Central memory CD8-positive, alpha-beta T cell (primary cell): ENCODE data around the gene MGRN1.
A peak's percentile ranks its signal among the peaks of the same experiment; 100 is the strongest.

ENCODE experiments used
- ATAC-seq: fragments of 150-1000 bp; cut with Tn5 transposase; replicated peaks from 2 replicates; pipeline ENCODE4 v1.10.0; 2022; ENCODE audit warnings: mild to moderate bottlenecking, moderate FRiP score, moderate number of reproducible peaks; ENCODE audit not compliant: poor library complexity, severe bottlenecking; ENCODE audit errors: extremely low read depth
- DNase-seq, 2 donors: peaks; one replicate each; pipeline ENCODE4 v3.0.0; 2021; ENCODE audit warnings: low spot score in 2 of 2
- H3K27ac Mint-ChIP-seq: one replicate; pipeline ENCODE4 v1.8.0; 2022; ENCODE audit warnings: low read depth, mild to moderate bottlenecking, moderate library complexity, mixed read lengths
- H3K27me3 Mint-ChIP-seq: one replicate; pipeline ENCODE4 v1.8.0; 2022; ENCODE audit warnings: mixed read lengths
- H3K36me3 Mint-ChIP-seq: one replicate; pipeline ENCODE4 v1.8.0; 2022; ENCODE audit warnings: mild to moderate bottlenecking, moderate library complexity, mixed read lengths; ENCODE audit not compliant: insufficient read depth
- H3K4me1 Mint-ChIP-seq: one replicate; pipeline ENCODE4 v1.8.0; 2022; ENCODE audit warnings: mixed read lengths
- H3K4me3 Mint-ChIP-seq: one replicate; pipeline ENCODE4 v1.8.0; 2022; ENCODE audit warnings: mild to moderate bottlenecking, moderate library complexity, mixed read lengths
- H3K9me3 Mint-ChIP-seq: one replicate; pipeline ENCODE4 v1.8.0; 2022; ENCODE audit warnings: mixed read lengths

Gene MGRN1

DNA sequence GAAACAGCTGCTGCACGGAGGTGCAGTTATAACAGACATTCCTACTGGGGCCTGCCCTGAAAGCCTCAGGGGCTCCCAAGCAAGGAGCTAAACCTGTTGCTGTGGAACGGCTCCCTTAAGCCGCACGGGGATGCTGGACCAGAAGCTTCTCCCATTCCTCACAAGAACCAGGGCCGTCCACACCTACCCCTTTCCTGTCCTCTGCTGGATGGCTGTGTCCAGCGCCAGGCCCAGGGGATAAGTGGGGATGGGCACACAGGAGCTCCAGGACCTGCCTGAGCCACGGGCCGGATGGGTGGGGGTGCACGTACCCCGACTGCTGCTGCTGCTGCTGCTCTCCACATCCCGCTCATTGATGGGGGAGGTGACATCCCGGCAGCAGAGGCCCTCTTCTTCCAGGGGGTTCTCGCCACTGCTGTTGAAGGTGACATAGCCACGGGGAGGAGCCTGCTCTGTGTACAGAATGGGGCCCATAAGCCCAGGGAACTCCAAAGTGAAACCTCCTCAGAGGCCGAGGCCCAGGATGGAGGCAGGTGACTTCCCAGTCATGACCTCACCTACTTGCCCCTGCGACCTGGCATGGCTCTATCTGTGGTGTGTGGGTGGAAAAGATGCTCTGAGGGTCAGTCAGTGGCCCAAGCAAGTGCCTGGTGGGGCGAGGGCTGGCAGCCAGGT lies 77.3 kb downstream of the MGRN1 start:
- Mint-ChIP-seq H3K27ac (no peak overlapping the region), H3K9me3 (no peaks in the 10 kb centered on the region), H3K4me1 (peaks cover 5% of the 10 kb centered on the region), H3K36me3 (peaks cover 30% of the 10 kb centered on the region), H3K4me3 (no peak overlapping the region), H3K27me3 (no peaks in the 10 kb centered on the region)
- ATAC-seq (no peak), DNase-seq (no peak)

DNA sequence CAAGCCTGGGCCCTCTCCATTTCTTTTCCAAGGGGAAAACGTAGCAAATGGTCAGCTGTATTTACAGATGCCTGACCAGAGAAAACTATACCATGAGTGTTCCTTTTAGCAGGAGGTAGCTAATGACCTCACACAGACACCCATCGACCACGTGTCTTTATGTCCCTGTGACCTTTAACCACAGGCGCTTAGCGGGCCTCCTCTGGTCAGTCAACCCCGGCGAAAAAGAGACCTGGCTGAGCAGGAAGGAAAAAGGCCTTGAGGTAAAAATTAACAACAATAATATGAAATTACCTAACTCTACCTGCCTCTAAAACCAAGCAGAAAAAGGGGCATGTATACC lies 77.8 kb downstream of the MGRN1 start:
- DNase-seq (no peak), ATAC-seq (no peak)
- peaks cover 27% of the 10 kb centered on the region for H3K36me3 Mint-ChIP-seq
- H3K4me3 Mint-ChIP-seq = no peak overlapping the region
- H3K27ac Mint-ChIP-seq = no peak overlapping the region
- no peaks in the 10 kb centered on the region for H3K9me3 Mint-ChIP-seq
- H3K4me1 Mint-ChIP-seq = peaks cover 5% of the 10 kb centered on the region
- no peaks in the 10 kb centered on the region for H3K27me3 Mint-ChIP-seq

DNA sequence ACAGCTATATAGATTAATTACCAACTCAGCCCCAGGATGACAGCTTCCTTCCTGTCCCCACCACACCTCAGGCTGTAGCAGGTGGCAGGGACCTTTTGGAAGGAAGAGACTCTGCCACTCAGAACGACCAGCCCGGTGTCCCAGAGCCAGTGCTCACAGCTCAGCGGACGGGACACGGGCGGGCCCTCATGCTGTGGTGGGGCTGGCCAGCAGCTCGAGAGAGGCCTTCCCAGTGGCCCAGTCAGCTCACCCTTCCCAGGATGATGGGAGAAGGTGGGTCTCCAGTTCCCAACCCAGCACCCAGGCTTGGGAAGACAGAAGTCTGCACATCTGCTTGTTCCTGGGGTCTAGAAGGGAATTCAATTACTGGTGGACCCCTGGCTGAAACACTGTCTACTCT lies 79.3 kb downstream of the MGRN1 start:
- DNase-seq = no peak
- Mint-ChIP-seq H3K36me3 (peaks cover 21% of the 10 kb centered on the region), H3K4me1 (peaks cover 5% of the 10 kb centered on the region), H3K27me3 (no peaks in the 10 kb centered on the region), H3K27ac (no peak overlapping the region), H3K9me3 (no peaks in the 10 kb centered on the region), H3K4me3 (no peak overlapping the region)
- no peak for ATAC-seq

DNA sequence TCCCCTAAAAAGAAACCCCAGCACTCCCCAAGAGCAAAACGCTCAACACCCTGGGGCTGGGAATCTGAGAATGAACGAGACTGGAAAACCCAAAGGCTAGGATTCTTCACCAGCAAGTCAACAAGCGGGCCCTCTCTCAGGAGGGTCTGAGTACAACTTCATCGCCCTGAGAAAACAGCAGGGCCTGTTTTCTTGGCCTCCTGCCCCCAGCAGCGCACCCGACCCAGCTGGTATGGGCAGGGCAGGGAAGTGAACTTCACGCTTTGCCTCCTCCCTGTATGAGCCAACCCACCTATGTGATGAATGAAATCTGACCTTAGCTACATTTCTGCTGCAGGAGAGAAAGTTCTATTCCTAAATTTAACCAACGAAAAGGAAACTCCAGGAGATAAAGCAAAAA lies 79.9 kb downstream of the MGRN1 start:
- no peaks in the 10 kb centered on the region for H3K9me3 Mint-ChIP-seq
- H3K27ac Mint-ChIP-seq = no peak overlapping the region
- no peak for DNase-seq
- peaks cover 17% of the 10 kb centered on the region for H3K36me3 Mint-ChIP-seq
- no peaks in the 10 kb centered on the region for H3K27me3 Mint-ChIP-seq
- no peak for ATAC-seq
- H3K4me3 Mint-ChIP-seq = no peak overlapping the region
- H3K4me1 Mint-ChIP-seq = peaks cover 5% of the 10 kb centered on the region

DNA sequence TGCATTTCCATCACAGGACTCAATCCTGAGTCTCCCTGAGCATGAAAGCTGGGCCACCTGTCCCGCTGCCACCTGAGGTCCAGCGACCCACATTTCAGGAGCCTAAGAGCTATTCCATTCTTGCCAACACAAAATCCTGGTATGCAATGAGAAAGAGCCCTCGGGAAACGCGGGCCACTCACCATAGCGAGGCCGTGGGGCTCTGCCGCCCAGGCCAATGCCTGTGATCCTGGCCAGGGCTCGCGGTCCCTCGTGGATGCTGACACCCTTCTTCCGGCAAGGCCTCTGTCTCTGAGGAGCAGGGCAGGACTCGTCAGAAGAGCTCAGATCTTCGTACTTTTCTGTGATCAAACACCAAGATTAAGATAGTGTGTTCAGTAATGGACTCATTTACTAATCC lies 80.3 kb downstream of the MGRN1 start:
- peaks cover 17% of the 10 kb centered on the region for H3K36me3 Mint-ChIP-seq
- H3K4me3 Mint-ChIP-seq = no peak overlapping the region
- DNase-seq (no peak), ATAC-seq (no peak)
- no peaks in the 10 kb centered on the region for H3K9me3 Mint-ChIP-seq
- peak overlapping the region; percentile 38 for H3K27ac Mint-ChIP-seq
- H3K27me3 Mint-ChIP-seq = no peaks in the 10 kb centered on the region
- H3K4me1 Mint-ChIP-seq = peaks cover 5% of the 10 kb centered on the region

DNA sequence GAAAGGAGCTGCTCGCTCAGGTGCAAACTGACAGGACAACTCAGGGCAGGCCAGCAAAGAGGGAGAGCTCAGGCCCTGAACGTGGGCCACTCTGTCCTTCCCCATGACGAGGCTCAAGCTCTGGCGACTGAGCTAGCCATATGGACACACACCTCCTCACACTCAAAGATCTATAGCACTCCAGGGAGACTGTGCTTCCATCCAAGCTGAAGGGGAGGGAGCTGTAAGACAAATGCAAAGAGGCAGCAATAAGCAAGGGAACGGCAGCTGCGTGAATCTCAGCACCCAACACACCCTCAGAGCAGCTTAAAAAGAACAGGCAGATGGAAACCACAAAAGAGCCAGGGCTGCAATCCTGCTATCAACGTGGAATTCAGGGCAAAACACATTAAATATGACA lies 82.2 kb downstream of the MGRN1 start:
- Mint-ChIP-seq H3K27ac (no peak overlapping the region), H3K36me3 (peaks cover 21% of the 10 kb centered on the region), H3K4me3 (no peak overlapping the region), H3K4me1 (peaks cover 5% of the 10 kb centered on the region), H3K27me3 (no peaks in the 10 kb centered on the region), H3K9me3 (no peaks in the 10 kb centered on the region)
- no peak for DNase-seq
- ATAC-seq = no peak

DNA sequence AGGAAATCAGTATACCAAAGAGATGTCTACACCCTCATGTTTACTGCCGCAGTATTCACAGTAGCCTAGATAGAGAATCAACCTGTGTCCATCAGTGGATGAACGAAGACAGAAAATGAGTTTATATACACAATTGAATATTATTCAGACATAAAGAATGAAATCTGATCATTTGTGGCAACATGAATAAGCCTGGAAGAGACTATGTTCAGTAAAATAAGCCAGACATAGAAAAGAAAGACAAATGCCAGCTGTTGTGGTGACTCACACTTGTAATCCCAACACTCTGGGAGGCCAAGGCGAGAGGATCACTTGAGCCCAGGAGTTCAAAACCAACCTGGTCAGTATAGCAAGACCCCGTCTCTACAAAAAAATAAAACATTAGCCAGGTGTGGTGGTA lies 84.9 kb downstream of the MGRN1 start:
- no peak overlapping the region for H3K27ac Mint-ChIP-seq
- H3K9me3 Mint-ChIP-seq = no peaks in the 10 kb centered on the region
- H3K36me3 Mint-ChIP-seq = peaks cover 34% of the 10 kb centered on the region
- H3K4me1 Mint-ChIP-seq = peaks cover 5% of the 10 kb centered on the region
- H3K27me3 Mint-ChIP-seq = no peaks in the 10 kb centered on the region
- ATAC-seq (no peak), DNase-seq (no peak)
- H3K4me3 Mint-ChIP-seq = no peak overlapping the region

DNA sequence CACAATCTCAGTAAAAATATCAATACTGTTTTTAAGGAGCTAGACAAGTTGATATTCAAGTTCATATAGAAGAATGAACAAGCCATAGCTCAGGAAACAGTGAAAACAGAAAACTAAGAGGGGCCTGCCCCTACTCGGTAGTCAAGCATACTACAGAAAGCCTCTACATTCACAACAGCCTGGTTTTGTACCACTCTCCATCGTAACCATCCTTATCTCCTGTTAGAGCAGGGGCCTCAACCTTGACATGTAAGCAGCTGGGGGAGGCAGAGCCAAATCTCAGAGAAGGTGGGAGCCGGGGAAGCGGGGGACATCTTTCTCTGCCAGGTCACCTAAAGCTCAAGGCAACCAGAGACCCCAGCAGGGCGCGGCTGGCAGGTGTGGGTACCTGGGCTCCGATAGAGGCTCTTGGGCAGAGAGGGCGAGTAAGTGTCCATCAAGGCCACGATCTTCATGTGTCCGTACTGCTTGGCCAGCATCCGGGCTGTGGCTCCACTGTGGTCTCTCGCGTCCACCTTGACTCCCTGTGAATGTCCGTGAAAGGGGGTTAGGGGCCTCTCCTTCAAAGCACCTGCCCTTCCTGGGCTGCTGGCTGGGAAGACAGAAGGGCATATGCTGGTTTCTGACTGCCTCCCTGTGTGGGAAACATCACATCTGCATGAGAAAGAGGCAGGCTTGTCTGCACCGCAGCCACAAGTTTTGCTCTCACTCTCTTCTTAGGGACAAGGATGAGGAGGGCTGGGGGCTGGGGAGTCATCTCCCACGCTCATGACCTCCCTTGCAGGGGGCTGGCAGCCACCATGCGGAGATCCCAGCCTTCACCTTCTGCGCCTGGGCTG lies 89.3 kb downstream of the MGRN1 start:
- Mint-ChIP-seq H3K4me1 (no peaks in the 10 kb centered on the region), H3K27ac (no peak overlapping the region), H3K4me3 (no peak overlapping the region), H3K36me3 (peaks cover 38% of the 10 kb centered on the region), H3K9me3 (no peaks in the 10 kb centered on the region), H3K27me3 (no peaks in the 10 kb centered on the region)
- no peak for DNase-seq
- no peak for ATAC-seq

DNA sequence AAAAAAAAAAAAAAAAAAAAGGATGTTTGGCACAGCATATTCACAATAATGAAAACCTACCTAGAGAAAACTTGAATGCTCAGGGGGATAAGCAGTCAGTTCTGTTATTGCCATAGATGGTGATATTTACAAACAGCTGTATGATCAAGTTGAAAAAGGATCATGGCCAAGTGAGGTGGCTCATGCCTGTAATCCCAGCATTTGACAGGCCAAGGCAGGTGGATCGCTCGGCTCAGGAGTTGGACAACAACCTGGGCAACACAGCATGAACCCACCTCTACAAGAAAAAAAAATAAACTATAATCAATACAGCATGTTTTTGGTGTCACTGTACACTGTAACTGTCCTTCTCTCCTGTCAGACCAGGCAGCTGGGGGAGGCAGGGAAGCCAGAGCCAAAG lies 90.4 kb downstream of the MGRN1 start:
- no peaks in the 10 kb centered on the region for H3K27me3 Mint-ChIP-seq
- no peaks in the 10 kb centered on the region for H3K4me1 Mint-ChIP-seq
- H3K4me3 Mint-ChIP-seq = no peak overlapping the region
- ATAC-seq (no peak), DNase-seq (no peak)
- H3K27ac Mint-ChIP-seq = no peak overlapping the region
- H3K9me3 Mint-ChIP-seq = no peaks in the 10 kb centered on the region
- H3K36me3 Mint-ChIP-seq = peaks cover 32% of the 10 kb centered on the region

DNA sequence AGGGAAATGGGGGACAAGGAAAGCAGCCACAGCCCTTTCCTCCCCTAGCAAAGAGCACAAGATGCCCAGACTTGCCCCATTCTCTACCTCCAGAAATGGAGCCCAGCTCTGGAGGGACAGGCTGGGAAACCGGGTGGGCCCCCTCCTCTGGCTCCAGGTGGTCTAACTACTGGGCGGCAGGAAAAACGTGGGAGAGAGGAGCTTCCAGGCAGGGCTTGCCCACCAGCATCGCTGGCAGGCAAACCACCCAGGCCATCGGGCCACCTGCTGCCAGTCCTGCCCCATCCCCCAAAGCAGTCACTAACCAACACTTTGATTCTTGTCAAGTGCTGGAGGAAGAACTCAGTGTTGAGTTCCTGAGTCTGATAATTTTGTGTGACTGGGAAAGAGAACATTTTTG lies 93.8 kb downstream of the MGRN1 start:
- Mint-ChIP-seq H3K27ac (no peak overlapping the region), H3K27me3 (no peaks in the 10 kb centered on the region), H3K4me1 (no peaks in the 10 kb centered on the region), H3K9me3 (no peaks in the 10 kb centered on the region), H3K4me3 (no peak overlapping the region), H3K36me3 (peaks cover 19% of the 10 kb centered on the region)
- no peak for DNase-seq
- no peak for ATAC-seq

DNA sequence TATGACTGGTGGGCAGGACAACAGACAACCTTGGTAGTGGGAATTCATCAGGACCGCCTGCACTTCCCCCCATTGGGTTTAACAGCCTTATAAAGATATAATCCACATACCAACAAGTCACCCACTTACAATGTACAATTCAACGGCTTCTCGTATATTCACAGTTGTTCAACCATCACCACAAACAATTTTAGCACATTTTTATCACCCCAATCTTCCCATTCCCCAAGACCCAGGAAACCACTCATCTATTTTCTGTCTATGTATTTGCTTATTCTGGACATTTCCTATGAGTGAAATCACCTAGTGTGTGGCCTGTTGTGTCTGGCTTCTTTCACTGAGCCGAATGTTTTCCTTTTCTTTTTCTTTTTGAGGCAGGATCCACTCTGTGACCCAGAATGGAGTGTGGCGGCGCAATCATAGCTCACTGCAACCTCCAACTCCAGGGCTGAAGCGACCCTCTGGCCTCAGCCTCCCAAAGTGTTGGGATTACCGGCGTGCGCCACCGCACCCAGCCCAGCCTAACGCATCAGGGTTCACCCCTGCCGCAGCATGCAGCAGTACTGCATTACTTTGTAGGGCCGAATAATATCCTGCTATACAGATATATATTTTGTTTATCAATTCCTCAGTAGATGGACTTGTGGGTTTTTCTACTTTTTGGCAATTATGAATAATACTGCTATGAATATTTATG lies 98.6 kb downstream of the MGRN1 start:
- Mint-ChIP-seq H3K36me3 (peaks cover 15% of the 10 kb centered on the region), H3K9me3 (no peaks in the 10 kb centered on the region), H3K27ac (no peak overlapping the region), H3K4me1 (no peaks in the 10 kb centered on the region), H3K4me3 (no peak overlapping the region), H3K27me3 (no peaks in the 10 kb centered on the region)
- no peak for DNase-seq
- no peak for ATAC-seq

DNA sequence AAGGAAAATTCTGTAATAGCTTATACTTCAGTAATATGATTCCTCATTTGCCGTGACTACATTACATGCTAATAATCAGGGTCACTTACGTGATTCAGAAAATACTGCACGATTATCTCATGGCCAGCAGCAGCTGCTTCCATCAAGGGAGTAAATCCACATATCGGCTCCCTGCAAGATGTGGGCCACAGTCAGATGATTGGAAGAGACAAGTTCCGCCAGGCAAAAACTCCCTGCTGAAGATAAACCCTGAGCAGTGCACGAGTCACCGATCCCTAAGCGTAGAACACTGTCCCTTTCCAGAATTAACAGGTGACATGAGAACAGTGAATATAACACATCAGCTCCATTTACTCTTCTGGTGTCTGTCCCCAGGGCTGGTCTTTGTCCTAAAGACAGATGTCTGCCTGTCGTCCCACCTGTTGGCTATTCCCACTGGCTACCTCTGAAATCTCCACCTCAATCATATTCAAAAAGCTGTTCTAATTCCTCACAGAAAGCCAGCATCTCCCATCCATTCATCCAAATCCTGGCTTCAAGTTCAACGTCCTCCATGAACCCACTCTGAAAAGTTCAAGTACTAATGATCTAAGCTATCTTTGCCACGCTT lies 100.1 kb downstream of the MGRN1 start:
- no peak for ATAC-seq
- H3K36me3 Mint-ChIP-seq = peaks cover 18% of the 10 kb centered on the region
- H3K4me1 Mint-ChIP-seq = no peaks in the 10 kb centered on the region
- H3K27me3 Mint-ChIP-seq = no peaks in the 10 kb centered on the region
- H3K27ac Mint-ChIP-seq = no peak overlapping the region
- no peak overlapping the region for H3K4me3 Mint-ChIP-seq
- no peak for DNase-seq
- no peaks in the 10 kb centered on the region for H3K9me3 Mint-ChIP-seq
